GM12874 (cell line): Measurements from ENCODE around the gene SEC14L5.

Experiments used
- TF ChIP-seq, protein P1 (sequence below): IDR thresholded peaks from 2 replicates; pipeline ENCODE4 v1.5.1; 2011; ENCODE audit warnings: low read depth, mild to moderate bottlenecking, control low read depth, low read length, moderate library complexity; ENCODE audit not compliant: insufficient read depth

Gene SEC14L5

GRCh38 chr16:4933433-4933832 is 24.7 kb upstream of the SEC14L5 start:
- TF ChIP-seq, protein P1, sequence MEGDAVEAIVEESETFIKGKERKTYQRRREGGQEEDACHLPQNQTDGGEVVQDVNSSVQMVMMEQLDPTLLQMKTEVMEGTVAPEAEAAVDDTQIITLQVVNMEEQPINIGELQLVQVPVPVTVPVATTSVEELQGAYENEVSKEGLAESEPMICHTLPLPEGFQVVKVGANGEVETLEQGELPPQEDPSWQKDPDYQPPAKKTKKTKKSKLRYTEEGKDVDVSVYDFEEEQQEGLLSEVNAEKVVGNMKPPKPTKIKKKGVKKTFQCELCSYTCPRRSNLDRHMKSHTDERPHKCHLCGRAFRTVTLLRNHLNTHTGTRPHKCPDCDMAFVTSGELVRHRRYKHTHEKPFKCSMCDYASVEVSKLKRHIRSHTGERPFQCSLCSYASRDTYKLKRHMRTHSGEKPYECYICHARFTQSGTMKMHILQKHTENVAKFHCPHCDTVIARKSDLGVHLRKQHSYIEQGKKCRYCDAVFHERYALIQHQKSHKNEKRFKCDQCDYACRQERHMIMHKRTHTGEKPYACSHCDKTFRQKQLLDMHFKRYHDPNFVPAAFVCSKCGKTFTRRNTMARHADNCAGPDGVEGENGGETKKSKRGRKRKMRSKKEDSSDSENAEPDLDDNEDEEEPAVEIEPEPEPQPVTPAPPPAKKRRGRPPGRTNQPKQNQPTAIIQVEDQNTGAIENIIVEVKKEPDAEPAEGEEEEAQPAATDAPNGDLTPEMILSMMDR = no peak

- TF ChIP-seq, protein P1 = no peak
Observed at GRCh38 chr16:4933871-4934395, 24.2 kb upstream of the SEC14L5 start.

DNA sequence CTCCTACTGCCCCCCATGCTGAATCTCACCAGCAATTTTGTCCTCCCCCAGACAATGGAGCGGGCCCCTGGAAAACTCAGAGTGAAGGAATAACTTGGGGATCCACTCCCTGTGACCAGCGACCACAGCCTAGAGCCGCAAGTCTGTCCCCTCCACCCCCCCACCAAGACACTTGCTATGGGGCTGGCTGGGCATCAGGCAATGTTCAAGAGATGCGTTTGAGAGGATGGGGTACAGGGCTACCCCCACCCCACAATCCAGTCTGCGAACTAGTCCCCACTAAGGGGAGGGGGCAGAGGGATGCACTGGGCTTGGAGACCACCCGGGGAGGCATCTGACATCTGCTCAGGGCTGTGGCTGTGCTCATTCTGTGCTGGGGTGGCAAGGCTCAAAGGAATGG is 23.5 kb upstream of the SEC14L5 start:
- TF ChIP-seq, protein P1 = no peak

GRCh38 chr16:4935241-4935855 is 22.8 kb upstream of the SEC14L5 start:
- TF ChIP-seq, protein P1 = no peak

DNA sequence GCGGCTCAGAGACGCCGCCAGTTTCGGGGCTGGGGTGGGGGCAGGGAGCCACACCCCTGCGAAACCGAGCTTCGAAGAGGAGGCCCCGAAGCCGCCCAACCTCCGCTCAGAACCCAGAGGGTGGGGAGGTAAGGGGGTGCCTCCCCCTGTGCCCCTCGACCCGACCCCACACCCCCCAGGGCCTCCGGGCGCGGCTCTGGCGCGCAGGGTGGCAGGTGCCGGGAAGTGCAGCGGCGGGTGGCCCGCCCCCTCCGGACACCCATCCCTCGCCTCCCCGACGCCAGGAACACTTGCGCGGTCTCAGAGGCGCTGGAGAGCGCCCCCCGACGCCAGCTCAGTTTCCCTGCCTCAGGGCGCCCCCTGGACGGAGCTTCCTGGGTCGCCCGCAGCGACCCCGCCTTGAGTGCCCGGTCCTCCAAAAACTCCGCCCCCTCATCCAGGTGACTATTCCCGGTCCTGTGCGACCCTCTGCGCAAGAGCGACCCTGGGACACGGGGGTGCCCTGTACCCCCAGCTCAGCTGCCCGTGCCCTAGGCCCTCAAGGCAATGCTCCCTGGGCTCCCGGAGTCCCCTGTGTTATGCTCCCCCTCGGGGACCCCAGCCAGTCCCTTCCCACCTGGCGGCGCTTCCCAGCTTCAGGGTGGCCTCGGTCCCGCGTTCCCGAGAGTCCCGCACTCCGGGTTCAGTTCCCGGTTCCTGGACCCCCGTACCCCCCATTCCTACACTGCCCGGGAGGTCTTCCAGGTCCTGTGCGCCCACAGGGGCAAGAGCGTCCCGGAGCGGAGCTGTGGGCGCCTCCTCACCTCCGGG is 21.7 kb upstream of the SEC14L5 start:
- TF ChIP-seq, protein P1 = peak; percentile 21; the same call in 1 of the 2 replicates

GRCh38 chr16:4936991-4937781 is 20.9 kb upstream of the SEC14L5 start, which contains the start of gene PPL:
Gene PPL, minus strand, starts transcription at chr16:4937148. Its CDS starts 103 bp downstream, at chr16:4937045.
- TF ChIP-seq, protein P1 = no peak
